Stimulated activated CD4-positive, alpha-beta T cell treated with anti-CD3 and anti-CD28 coated beads, Interleukin-4, amount 100 ng/mL, for 24 hours (primary cell): ENCODE measurements around the gene INPP4B.
"Not testable (repeated sequence)": the region's sequence is repeated elsewhere in the genome, so short reads cannot be mapped to it uniquely, and the experiment has no call there.

Experiments
- DNase-seq: peaks from one replicate; pipeline ENCODE4 v3.0.0-alpha.2; 2020

The INPP4B gene

GRCh38 chr4:142405695-142406498 is 440.2 kb downstream of the INPP4B start:
- no peak for DNase-seq

GRCh38 chr4:142405021-142405694 is 440.9 kb downstream of the INPP4B start:
- DNase-seq = peak; percentile 70

GRCh38 chr4:142404191-142404611 is 441.9 kb downstream of the INPP4B start:
- peak; percentile 69 for DNase-seq

- peak; percentile 32 for DNase-seq
These were observed 443.2 kb downstream of the INPP4B start for GRCh38 chr4:142402900-142403299.

GRCh38 chr4:142402156-142402555 is 443.9 kb downstream of the INPP4B start:
- DNase-seq = no peak

- DNase-seq = not testable (repeated sequence)
These were observed 448.6 kb downstream of the INPP4B start for GRCh38 chr4:142397364-142397991.

GRCh38 chr4:142396279-142396678 is 449.8 kb downstream of the INPP4B start:
- DNase-seq = no peak

GRCh38 chr4:142393127-142393526 is 453.0 kb downstream of the INPP4B start:
- no peak for DNase-seq

GRCh38 chr4:142386856-142387255 is 459.2 kb downstream of the INPP4B start:
- DNase-seq = no peak

GRCh38 chr4:142386449-142386848 is 459.7 kb downstream of the INPP4B start:
- no peak for DNase-seq

GRCh38 chr4:142383800-142384470 is 462.2 kb downstream of the INPP4B start:
- DNase-seq = no peak

GRCh38 chr4:142383354-142383753 is 462.7 kb downstream of the INPP4B start:
- no peak for DNase-seq

- DNase-seq = no peak
These were observed 466.0 kb downstream of the INPP4B start for GRCh38 chr4:142380052-142380602.

- DNase-seq = no peak
These were observed 466.6 kb downstream of the INPP4B start for GRCh38 chr4:142379277-142380051.

- DNase-seq = no peak
These were observed 467.9 kb downstream of the INPP4B start for GRCh38 chr4:142378179-142378578.

- no peak for DNase-seq
These were observed 468.6 kb downstream of the INPP4B start for GRCh38 chr4:142377342-142378091.

- no peak for DNase-seq
These were observed 469.9 kb downstream of the INPP4B start for GRCh38 chr4:142376204-142376603.

GRCh38 chr4:142373610-142374009 is 472.5 kb downstream of the INPP4B start:
- DNase-seq = no peak

- DNase-seq = no peak
These were observed 473.4 kb downstream of the INPP4B start for GRCh38 chr4:142372530-142373260.

- no peak for DNase-seq
These were observed 477.0 kb downstream of the INPP4B start for GRCh38 chr4:142369141-142369540.
